Testis (tissue), 3 donors: ENCODE data around the gene ZNF500. TPM values are rescaled to one million over a fixed set of nuclear protein-coding genes. Genes with fewer than 3 reads are reported as not detected.

ENCODE experiments used
- DNase-seq: peaks from one replicate; pipeline ENCODE4 v3.0.0-alpha.2; 2019
- H3K27ac ChIP-seq, 2 donors: fragments of 200-600 bp; sonication (generic); one replicate each; pipeline ENCODE4 v1.5.1; 2019
- H3K27me3 ChIP-seq: fragments of 200-600 bp; sonication (generic); one replicate; pipeline ENCODE4 v1.5.1; 2019
- H3K36me3 ChIP-seq: fragments of 200-600 bp; sonication (generic); one replicate; pipeline ENCODE4 v1.5.1; 2017; ENCODE audit warnings: low read depth; ENCODE audit errors: missing control alignments
- H3K4me1 ChIP-seq: fragments of 200-600 bp; sonication (generic); one replicate; pipeline ENCODE4 v1.5.1; 2019
- H3K4me3 ChIP-seq, 2 donors: fragments of 200-600 bp; sonication (generic); one replicate each; pipeline ENCODE4 v1.5.1; 2017 to 2019
- H3K9me3 ChIP-seq: fragments of 200-600 bp; sonication (generic); one replicate; pipeline ENCODE4 v1.5.1; 2017
- CTCF ChIP-seq, 3 experiments: fragments of 450-650 bp in 2 of 3; fragments of 200-600 bp in 1 of 3; sonication (generic) in 1 of 3; IDR thresholded peaks; one replicate each; pipeline ENCODE4 v1.5.1; 2016 to 2019; ENCODE audit warnings: antibody characterized with exemption in 3 of 3, mild to moderate bottlenecking in 2 of 3, moderate library complexity in 1 of 3
- POLR2A ChIP-seq: fragments of 450-650 bp; IDR thresholded peaks from one replicate; pipeline ENCODE4 v1.6.1; 2017; ENCODE audit warnings: antibody characterized with exemption, mild to moderate bottlenecking, moderate library complexity
- WGBS, 2 donors: methylation state at CpG; one replicate each; pipeline ENCODE4 v1.1.5; 2018; 5-methylcytosine and 5-hydroxymethylcytosine counted together
- intact Hi-C: fragments of 100-400 bp; cut with DNase I; formaldehyde crosslinking; loops from one replicate; pipeline ENCODE4 v1.15.1; 2023; ENCODE audit warnings: low total_unique reads
- polyA plus RNA-seq: library from polyadenylated mRNA; stranded (reverse); fragments of 350-450 nt; fragmentation: Illumina TruSeq; extraction: RNeasy Lipid Tissue Mini Kit (QIAGEN cat#74804); gene quantifications from one replicate; pipeline ENCODE4 v1.2.3, GENCODE V29; 2014; ENCODE audit warnings: low read depth, low replicate concordance; ENCODE audit not compliant: insufficient read depth
- total RNA-seq, 2 donors: library from RNA; depleted of rRNA; stranded (reverse); fragments of >200 nt; gene quantifications; one replicate each; pipeline ENCODE4 v1.2.3, GENCODE V29; 2016

The ZNF500 gene
- total and polyA plus RNA-seq, 3 donors from 2014 or later = 12.5 to 24.9 (median 24.3) TPM

GRCh38 chr16:4796982-4797804 is 30.2 kb upstream of the ZNF500 start:
- DNase-seq = no peak
- Histone ChIP-seq H3K4me3 (no peak overlapping the region), H3K4me1 (peaks cover 10% of the 10 kb centered on the region), H3K9me3 (no peaks in the 10 kb centered on the region), H3K27ac (no peak overlapping the region), H3K36me3 (no peaks in the 10 kb centered on the region), H3K27me3 (no peaks in the 10 kb centered on the region)
- TF ChIP-seq POLR2A (no peak), CTCF (IDR thresholded peaks at IDR 0.05) (no peak)
- intact Hi-C loops = no loop called here
- 78 to 86% methylated on average over 21 of the region's 21 CpGs for WGBS, 2 donors

GRCh38 chr16:4795828-4796572 is 29.0 kb upstream of the ZNF500 start:
- TF ChIP-seq POLR2A (no peak), CTCF (IDR thresholded peaks at IDR 0.05) (no peak)
- H3K4me1 ChIP-seq = peaks cover under 1% of the 10 kb centered on the region
- WGBS, 2 donors = 88 to 91% methylated on average over 9 to 27 of the region's 30 CpGs
- DNase-seq = no peak
- H3K27me3 ChIP-seq = no peaks in the 10 kb centered on the region
- H3K9me3 ChIP-seq = no peaks in the 10 kb centered on the region
- no peak overlapping the region for H3K4me3 ChIP-seq
- H3K27ac ChIP-seq = no peak overlapping the region
- no peaks in the 10 kb centered on the region for H3K36me3 ChIP-seq
- intact Hi-C loops = no loop called here

DNA sequence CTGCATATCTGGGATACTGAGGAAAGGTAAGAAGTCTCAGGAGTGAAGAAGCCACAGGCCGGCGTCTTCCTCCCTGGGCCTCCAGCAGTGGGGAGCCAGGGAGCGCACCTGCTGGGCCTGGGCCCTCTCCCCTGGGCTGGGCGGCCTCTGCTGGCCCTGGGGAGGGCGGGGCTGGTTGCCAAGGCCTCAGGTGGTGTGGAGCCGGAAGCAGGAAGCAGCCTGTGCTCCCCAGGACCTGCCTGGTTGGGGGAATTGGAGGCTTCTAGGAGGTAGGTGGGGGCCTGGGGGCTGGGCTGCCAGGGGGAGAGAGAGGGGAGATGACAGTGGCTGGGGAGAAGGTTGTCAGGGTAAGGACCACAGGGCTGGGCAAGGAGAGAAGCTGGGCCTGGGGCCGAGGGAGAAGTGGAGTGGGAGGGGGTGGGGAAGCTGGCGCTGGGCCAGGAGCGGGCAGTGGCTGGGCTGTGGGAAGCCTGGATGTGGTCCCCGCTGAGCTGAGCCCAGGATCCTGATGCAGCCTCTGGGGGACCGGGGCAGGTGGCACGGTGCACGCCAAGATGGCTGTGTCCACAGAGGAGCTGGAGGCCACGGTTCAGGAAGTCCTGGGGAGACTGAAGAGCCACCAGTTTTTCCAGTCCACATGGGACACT is 28.3 kb upstream of the ZNF500 start, which contains the start of gene SMIM22:
Gene SMIM22, plus strand, starts transcription at position 189 of the 647 bp plus-strand sequence. Its CDS starts 366 bp downstream, at position 555.
- Histone ChIP-seq H3K4me3 (no peak within 1 kb of the TSS), H3K36me3 (no peaks in the 10 kb centered on the region), H3K4me1 (no peaks in the 10 kb centered on the region), H3K27me3 (no peaks in the 10 kb centered on the region), H3K9me3 (no peaks in the 10 kb centered on the region), H3K27ac (no peak within 1 kb of the TSS)
- TF ChIP-seq POLR2A (no peak), CTCF (IDR thresholded peaks at IDR 0.05) (no peak)
- 77 to 85% methylated on average over 9 to 14 of the region's 14 CpGs for WGBS, 2 donors
- intact Hi-C loops = no loop called here
- no peak for DNase-seq

DNA sequence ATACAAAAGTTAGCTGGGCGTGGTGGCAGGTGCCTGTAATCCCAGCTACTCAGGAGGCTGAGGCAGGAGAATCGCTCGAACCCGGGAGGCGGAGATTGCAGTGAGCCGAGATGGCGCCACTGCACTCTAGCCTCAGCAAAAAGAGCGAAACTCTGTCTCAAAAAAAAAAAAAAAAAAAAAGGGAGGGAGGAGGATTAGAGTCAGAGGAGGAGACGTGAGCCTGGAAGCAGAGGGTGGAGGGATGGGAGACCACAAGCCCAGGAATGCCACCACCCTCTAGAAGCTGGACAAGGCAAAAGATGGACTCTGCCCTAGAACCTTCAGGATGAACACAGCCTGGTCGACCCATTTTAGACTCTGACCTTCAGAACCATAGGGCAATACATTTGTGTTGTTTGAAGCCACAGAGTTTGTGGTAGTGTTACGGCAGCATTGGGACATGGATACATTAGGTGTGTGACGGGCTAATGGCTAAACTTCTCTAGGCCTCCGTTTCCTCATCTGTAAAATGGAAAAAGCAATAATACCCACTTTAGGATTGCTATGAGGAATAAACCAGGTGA is 26.1 kb upstream of the ZNF500 start:
- no peak for TF ChIP-seq POLR2A
- TF ChIP-seq CTCF (IDR thresholded peaks at IDR 0.05) = no peak
- WGBS, 2 donors = 81 to 84% methylated on average over 13 of the region's 13 CpGs
- Histone ChIP-seq H3K27me3 (no peaks in the 10 kb centered on the region), H3K4me1 (no peaks in the 10 kb centered on the region), H3K9me3 (no peaks in the 10 kb centered on the region), H3K36me3 (no peaks in the 10 kb centered on the region), H3K27ac (no peak overlapping the region), H3K4me3 (no peak overlapping the region)
- intact Hi-C loops = no loop called here
- no peak for DNase-seq
